SK-N-DZ (cell line): ENCODE results near the gene ASB6.
"Not testable (repeated sequence)": the region's sequence is repeated elsewhere in the genome, so short reads cannot be mapped to it uniquely, and the experiment has no call there.

Experiments
- DNase-seq: peaks from one replicate; pipeline ENCODE4 v3.0.0-alpha.2; 2015; ENCODE audit warnings: low spot score

ASB6 gene

GRCh38 chr9:129667850-129668249 is 25.9 kb upstream of the ASB6 start:
- DNase-seq = no peak

GRCh38 chr9:129667378-129667777 is 25.4 kb upstream of the ASB6 start:
- DNase-seq = no peak

GRCh38 chr9:129666575-129666974 is 24.6 kb upstream of the ASB6 start:
- no peak for DNase-seq

- DNase-seq = no peak
Measured at GRCh38 chr9:129665814-129666520, 24.0 kb upstream of the ASB6 start.

- DNase-seq = no peak
Measured at GRCh38 chr9:129665389-129665775, 23.4 kb upstream of the ASB6 start, which contains the start of gene PRRX2. TSS of gene PRRX2 (plus strand) at chr9:129665647. CDS start at chr9:129665868, 221 bp downstream.

- DNase-seq = no peak
Measured at GRCh38 chr9:129664746-129665388, 22.9 kb upstream of the ASB6 start.

- DNase-seq = not testable (repeated sequence)
Measured at GRCh38 chr9:129662239-129662638, 20.3 kb upstream of the ASB6 start.

- no peak for DNase-seq
Measured at GRCh38 chr9:129661029-129661428, 19.1 kb upstream of the ASB6 start.

GRCh38 chr9:129656795-129657390 is 14.9 kb upstream of the ASB6 start:
- DNase-seq = no peak

- no peak for DNase-seq
Measured at GRCh38 chr9:129655696-129656095, 13.7 kb upstream of the ASB6 start.

GRCh38 chr9:129655154-129655553 is 13.2 kb upstream of the ASB6 start:
- no peak for DNase-seq

- DNase-seq = no peak
Measured at GRCh38 chr9:129654554-129655040, 12.6 kb upstream of the ASB6 start.

GRCh38 chr9:129653823-129654553 is 12.0 kb upstream of the ASB6 start:
- no peak for DNase-seq

GRCh38 chr9:129650680-129651235 is 8.8 kb upstream of the ASB6 start:
- DNase-seq = no peak

- DNase-seq = peak; percentile 84
Measured at GRCh38 chr9:129649726-129650679, 8.1 kb upstream of the ASB6 start.

- no peak for DNase-seq
Measured at GRCh38 chr9:129648764-129649115, 6.8 kb upstream of the ASB6 start.

GRCh38 chr9:129648092-129648763 is 6.3 kb upstream of the ASB6 start:
- no peak for DNase-seq

GRCh38 chr9:129647635-129648034 is 5.7 kb upstream of the ASB6 start:
- DNase-seq = no peak

- no peak for DNase-seq
Measured at GRCh38 chr9:129646654-129647053, 4.7 kb upstream of the ASB6 start.

GRCh38 chr9:129646252-129646651 is 4.3 kb upstream of the ASB6 start:
- DNase-seq = no peak
